Psoas muscle (tissue), 8 donors: ENCODE data around the gene SCTR. TPM values are rescaled to one million over a fixed set of nuclear protein-coding genes. Genes with fewer than 3 reads are reported as not detected.

Source experiments
- ATAC-seq, 4 donors: fragments of 200-7000 bp; cut with Tn5 transposase; one replicate each; pipeline ENCODE4 v1.9.1; 2020; ENCODE audit warnings: moderate library complexity in 3 of 4, mild to moderate bottlenecking in 2 of 4
- DNase-seq, 2 donors: peaks; one replicate each; pipeline ENCODE4 v3.0.0-alpha.2; 2020
- H3K27ac ChIP-seq: fragments of 200-600 bp; one replicate; pipeline ENCODE4 v1.8.0; 2022
- H3K27me3 ChIP-seq, 3 donors: fragments of 200-600 bp in 1 of 3; one replicate each; pipeline versions ENCODE4 v1.6.1 to v1.8.0; 2013 to 2022; ENCODE audit warnings: low read length in 2 of 3, mild to moderate bottlenecking in 2 of 3, moderate library complexity in 1 of 3; ENCODE audit not compliant: insufficient read depth in 3 of 3
- H3K36me3 ChIP-seq, 2 donors: fragments of 200-600 bp in 1 of 2; one replicate each; pipeline versions ENCODE4 v1.6.1 to v1.8.0; 2013 to 2022; ENCODE audit warnings: low read depth in 1 of 2, mild to moderate bottlenecking in 1 of 2, moderate library complexity in 1 of 2; ENCODE audit not compliant: insufficient read depth in 1 of 2
- H3K4me1 ChIP-seq: fragments of 200-600 bp; one replicate; pipeline ENCODE4 v1.8.0; 2022
- H3K4me3 ChIP-seq: fragments of 200-600 bp; one replicate; pipeline ENCODE4 v1.8.0; 2022; ENCODE audit warnings: mild to moderate bottlenecking
- H3K9me3 ChIP-seq: fragments of 200-600 bp; one replicate; pipeline ENCODE4 v1.8.0; 2022
- WGBS, 3 donors: extraction: QIAGEN DNeasy Blood & Tissue Kit; methylation state at CpG; one replicate each; pipeline versions ENCODE4 v1.1.6 to v1.1.7; 2013; 5-methylcytosine and 5-hydroxymethylcytosine counted together
- intact Hi-C, 2 donors: fragments of 100-400 bp; cut with DNase I; formaldehyde crosslinking; loops; one replicate each; pipeline versions ENCODE4 v1.11.0 to v1.14.2; 2022
- polyA plus RNA-seq, 3 donors: library from polyadenylated mRNA; stranded (reverse); fragments of 200-250 nt; gene quantifications; one replicate each; pipeline ENCODE4 v1.2.3, GENCODE V29; 2013
- total RNA-seq, 4 donors: library from RNA; stranded (reverse); fragmentation: NEBNext Ultra II Directional in 2 of 4; extraction: Animal tissue kit (Norgen Biotek cat#: 25700) in 2 of 4; gene quantifications; one replicate each; pipeline versions ENCODE4 v1.2.1 to v1.2.4, GENCODE V29; 2021 to 2023
- TF ChIP-seq, protein P1 (sequence below): fragments of 200-600 bp; IDR thresholded peaks from one replicate; pipeline ENCODE4 v1.8.0; 2022; ENCODE audit warnings: antibody characterized with exemption
- donor health status: healthy with polysubstance abuse.
- donor health status: DM: no; HTN: no; CAD: no; lungs with moderate emphysema.
- donor health status: Bipolar disorder and iron deficiency.
- donor health status: healthy.
- donor health status: DM: yes; HTN: yes; CAD: no.
- donor health status: DM: no; HTN: no; CAD: no.
- donor health status: DM: no; HTN: no; CAD: no.
- donor health status: DM: yes; HTN: yes; CAD: no.

The SCTR gene
- total and polyA plus RNA-seq, 7 donors: 0.12 to 1.3 (median 0.57) TPM; not detected in 4

DNA sequence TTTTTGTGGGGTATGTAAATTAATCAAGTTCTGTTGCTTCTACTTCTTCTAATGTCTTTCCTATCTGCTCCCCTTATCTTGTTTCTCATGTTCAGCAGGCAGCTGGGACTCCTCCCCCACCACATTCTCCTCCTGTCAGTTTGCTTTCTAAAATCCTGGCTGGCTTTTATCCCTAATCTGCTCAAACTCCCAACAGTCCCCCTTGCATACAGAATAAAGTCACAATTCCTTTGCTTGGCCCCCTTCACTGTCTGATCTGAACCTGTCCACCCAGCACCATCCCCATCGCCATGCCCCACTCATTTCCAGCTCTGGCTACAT lies 22.1 kb upstream of the SCTR start:
- no peak overlapping the region for H3K27ac ChIP-seq
- 96 to 100% (median 97%) methylated on average over 1 of the region's 1 CpG for WGBS, 3 donors
- H3K4me1 ChIP-seq: peaks cover 23% of the 10 kb centered on the region
- H3K27me3 ChIP-seq: peaks cover 0 to 3% (median 0%) of the 10 kb centered on the region in 3 donors
- intact Hi-C loops: no loop called here
- no peaks in the 10 kb centered on the region for H3K36me3 ChIP-seq
- ATAC-seq (no peak), DNase-seq (no peak)
- no peak overlapping the region for H3K4me3 ChIP-seq
- TF ChIP-seq, protein P1, sequence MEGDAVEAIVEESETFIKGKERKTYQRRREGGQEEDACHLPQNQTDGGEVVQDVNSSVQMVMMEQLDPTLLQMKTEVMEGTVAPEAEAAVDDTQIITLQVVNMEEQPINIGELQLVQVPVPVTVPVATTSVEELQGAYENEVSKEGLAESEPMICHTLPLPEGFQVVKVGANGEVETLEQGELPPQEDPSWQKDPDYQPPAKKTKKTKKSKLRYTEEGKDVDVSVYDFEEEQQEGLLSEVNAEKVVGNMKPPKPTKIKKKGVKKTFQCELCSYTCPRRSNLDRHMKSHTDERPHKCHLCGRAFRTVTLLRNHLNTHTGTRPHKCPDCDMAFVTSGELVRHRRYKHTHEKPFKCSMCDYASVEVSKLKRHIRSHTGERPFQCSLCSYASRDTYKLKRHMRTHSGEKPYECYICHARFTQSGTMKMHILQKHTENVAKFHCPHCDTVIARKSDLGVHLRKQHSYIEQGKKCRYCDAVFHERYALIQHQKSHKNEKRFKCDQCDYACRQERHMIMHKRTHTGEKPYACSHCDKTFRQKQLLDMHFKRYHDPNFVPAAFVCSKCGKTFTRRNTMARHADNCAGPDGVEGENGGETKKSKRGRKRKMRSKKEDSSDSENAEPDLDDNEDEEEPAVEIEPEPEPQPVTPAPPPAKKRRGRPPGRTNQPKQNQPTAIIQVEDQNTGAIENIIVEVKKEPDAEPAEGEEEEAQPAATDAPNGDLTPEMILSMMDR: no peak
- H3K9me3 ChIP-seq: no peaks in the 10 kb centered on the region

DNA sequence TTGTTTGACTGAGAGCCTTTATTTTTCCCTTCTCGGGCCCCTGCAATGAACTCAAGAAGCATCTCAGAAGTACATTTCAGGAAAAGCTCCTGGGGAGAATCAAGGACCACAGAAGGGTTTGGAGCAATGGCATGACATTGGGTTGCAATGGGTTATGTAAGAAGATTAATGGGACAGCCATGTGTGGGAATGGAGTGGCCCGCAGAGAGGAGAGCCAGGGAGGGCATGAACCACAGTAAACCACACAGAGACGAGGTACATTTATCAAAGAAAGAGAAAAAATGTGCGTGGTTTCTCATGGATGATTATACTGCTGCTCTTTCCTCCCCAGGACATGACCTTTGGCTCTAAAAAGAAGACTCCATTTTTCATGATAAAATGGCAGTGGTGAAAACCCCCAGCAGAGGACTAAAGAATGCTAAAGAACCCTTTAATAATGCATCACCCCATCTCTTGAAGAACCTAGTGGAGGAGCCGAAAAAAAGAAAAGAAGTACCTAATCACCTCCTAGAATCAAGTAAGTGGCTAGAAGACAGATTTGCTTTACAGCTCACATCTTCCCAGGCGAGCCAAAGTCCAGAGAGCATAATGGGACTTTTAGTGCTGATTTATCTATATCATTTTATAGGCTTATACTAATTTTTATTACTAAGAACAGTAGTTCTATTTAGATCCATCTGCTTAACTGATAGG lies 21.6 kb upstream of the SCTR start:
- H3K27ac ChIP-seq: no peak overlapping the region
- TF ChIP-seq, protein P1: no peak
- H3K36me3 ChIP-seq: no peaks in the 10 kb centered on the region
- no peaks in the 10 kb centered on the region for H3K9me3 ChIP-seq
- peaks cover 0 to 4% (median 0%) of the 10 kb centered on the region in 3 donors for H3K27me3 ChIP-seq
- ATAC-seq (no peak), DNase-seq (no peak)
- WGBS, 3 donors: 78 to 83% (median 82%) methylated on average over 6 of the region's 6 CpGs
- intact Hi-C loops: no loop called here
- peaks cover 23% of the 10 kb centered on the region for H3K4me1 ChIP-seq
- H3K4me3 ChIP-seq: no peak overlapping the region

DNA sequence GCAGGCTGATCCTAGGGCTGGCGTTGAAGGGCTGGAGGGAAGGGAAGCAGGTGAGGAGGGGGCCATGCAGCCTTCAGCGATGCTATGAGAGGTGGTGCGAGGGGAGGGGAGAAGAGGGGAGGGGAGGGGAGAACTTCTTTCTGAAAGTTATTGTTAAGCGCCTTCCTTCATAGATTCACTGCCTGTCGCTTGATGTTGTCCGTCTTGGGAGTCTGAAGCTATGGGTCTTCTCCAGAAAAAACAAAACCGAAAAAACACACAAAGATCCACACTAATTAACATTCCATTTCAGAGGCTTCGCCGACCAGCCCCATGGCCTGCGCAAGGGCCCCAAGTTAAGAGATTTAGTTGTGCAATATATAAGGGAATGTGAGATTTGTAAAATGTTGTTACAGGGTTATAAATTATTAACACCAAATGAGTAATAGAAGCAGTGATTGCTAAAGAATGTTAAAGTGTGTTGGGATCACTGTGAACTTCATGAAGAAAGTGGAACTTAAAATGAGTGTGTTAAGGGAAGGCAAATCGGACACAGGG lies 20.7 kb upstream of the SCTR start:
- no peaks in the 10 kb centered on the region for H3K36me3 ChIP-seq
- DNase-seq (no peak), ATAC-seq (no peak)
- H3K4me1 ChIP-seq: peaks cover 23% of the 10 kb centered on the region
- H3K27me3 ChIP-seq: peaks cover 0 to 4% (median 0%) of the 10 kb centered on the region in 3 donors
- intact Hi-C loops: no loop called here
- no peaks in the 10 kb centered on the region for H3K9me3 ChIP-seq
- WGBS, 3 donors: 51 to 71% (median 64%) methylated on average over 11 of the region's 11 CpGs
- peak overlapping the region; percentile 74 for H3K4me3 ChIP-seq
- TF ChIP-seq, protein P1: no peak
- H3K27ac ChIP-seq: no peak overlapping the region

DNA sequence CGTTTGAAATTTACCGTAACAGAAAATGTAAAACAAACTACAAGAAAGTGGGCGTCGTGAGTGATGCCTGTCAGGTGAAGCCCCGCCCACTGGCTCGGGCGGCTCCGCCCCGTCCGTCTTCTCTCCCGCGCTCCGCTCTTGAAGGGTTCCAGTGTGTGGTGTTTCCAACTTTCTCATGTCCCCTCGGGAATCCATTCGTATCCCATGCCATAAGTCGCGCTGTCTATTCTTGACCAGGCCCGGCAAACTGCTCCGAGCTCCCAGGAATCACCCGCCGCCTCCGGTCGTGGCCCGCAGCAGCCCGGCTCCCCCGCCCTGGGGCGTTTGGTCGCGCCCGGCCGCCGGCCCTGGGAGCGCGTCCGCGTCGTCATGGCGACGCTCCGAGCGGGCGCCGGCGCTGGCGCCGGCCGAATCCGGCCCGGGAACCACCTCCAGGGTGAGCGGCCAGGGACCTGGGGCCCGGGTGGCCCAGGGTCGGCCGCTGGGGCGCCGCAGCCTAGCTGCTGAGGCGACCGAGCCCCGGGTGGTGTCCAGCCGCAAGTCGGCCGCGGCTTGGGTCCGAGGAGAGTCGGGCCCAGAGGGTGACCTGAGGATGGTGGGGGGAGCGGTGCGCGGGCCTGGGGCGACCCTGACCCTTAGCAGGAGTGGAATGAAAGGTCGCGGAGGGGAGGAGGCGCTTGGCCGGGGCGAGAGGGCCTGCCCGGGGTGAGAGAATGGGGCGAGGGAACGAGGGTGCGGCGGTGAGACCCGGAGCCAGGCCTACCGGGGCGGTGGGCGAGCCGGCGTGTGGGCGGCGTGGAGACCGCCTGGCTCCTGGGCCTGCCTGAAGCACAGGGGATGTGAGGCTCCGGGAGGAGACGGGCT lies 20.0 kb upstream of the SCTR start, which contains the start of gene CFAP221:
Gene CFAP221 (plus strand): TSS at position 375 of the 864 bp plus-strand sequence. CDS start 1,683 bp downstream, outside the sequence.
- Histone ChIP-seq H3K27me3 (peaks cover 0 to 4% (median 0%) of the 10 kb centered on the region in 3 donors), H3K27ac (no peak within 1 kb of the TSS), H3K9me3 (no peaks in the 10 kb centered on the region), H3K36me3 (no peaks in the 10 kb centered on the region), H3K4me3 (peak within 1 kb of the TSS; percentile 74), H3K4me1 (peaks cover 17% of the 10 kb centered on the region)
- 3 to 6% (median 4%) methylated on average over 85 to 89 of the region's 89 CpGs for WGBS, 3 donors
- ATAC-seq (peak; percentile 89 to 95 (median 90)), DNase-seq (peak; percentile 74 to 86)
- intact Hi-C loops: no loop called here
- TF ChIP-seq, protein P1: no peak
